CD4-positive, alpha-beta T cell (primary cell): ENCODE data around the gene LMBR1L. TPM values are rescaled to one million over a fixed set of nuclear protein-coding genes. Genes with fewer than 3 reads are reported as not detected.
"Not testable (repeated sequence)": the region's sequence is repeated elsewhere in the genome, so short reads cannot be mapped to it uniquely, and the experiment has no call there.

ENCODE experiments used
- ATAC-seq: fragments of 200-7000 bp; cut with Tn5 transposase; one replicate; pipeline ENCODE4 v1.10.0; 2022; ENCODE audit warnings: mild to moderate bottlenecking; ENCODE audit not compliant: poor library complexity
- CTCF ChIA-PET: fragments of 350-600 bp; sonication (Branson Sonifier 250); formaldehyde crosslinking; loops from one replicate; lab custom pipeline; 2021; ENCODE audit warnings: antibody characterized with exemption, inconsistent platforms; lab: Charles Lee
- POLR2A ChIA-PET: fragments of 350-600 bp; sonication (Branson Sonifier 250); formaldehyde crosslinking; loops from one replicate; lab custom pipeline; 2021; ENCODE audit warnings: antibody characterized with exemption, inconsistent platforms; lab: Charles Lee
- DNase-seq, 14 experiments: peaks; one replicate each; pipeline ENCODE4 v3.0.0-alpha.2; 2013 to 2020; ENCODE audit warnings: mixed read lengths in 2 of 14
- H3K27ac ChIP-seq, 2 donors: one replicate each; pipeline versions ENCODE4 v1.5.1 to v1.7.0; 2013; ENCODE audit warnings: low read length in 2 of 2, low read depth in 1 of 2, mild to moderate bottlenecking in 1 of 2
- H3K27me3 ChIP-seq, 2 experiments: 1 replicate in 1 of 2; 2 replicates in 1 of 2; pipeline versions ENCODE4 v1.6.1 to v1.7.0; 2013; ENCODE audit warnings: low read length in 2 of 2, control low read depth in 1 of 2, mild to moderate bottlenecking in 1 of 2, moderate library complexity in 1 of 2; ENCODE audit not compliant: insufficient read depth in 2 of 2, control insufficient read depth in 1 of 2
- H3K36me3 ChIP-seq: one replicate; pipeline ENCODE4 v1.6.1; 2013; ENCODE audit warnings: low read length, control low read depth; ENCODE audit not compliant: insufficient read depth
- H3K4me1 ChIP-seq: one replicate; pipeline ENCODE4 v1.6.1; 2013; ENCODE audit warnings: low read length, control low read depth; ENCODE audit not compliant: insufficient read depth
- H3K4me3 ChIP-seq: one replicate; pipeline ENCODE4 v1.5.1; 2013; ENCODE audit warnings: mild to moderate bottlenecking, low read length, moderate library complexity
- H3K9me3 ChIP-seq, 2 experiments: 1 replicate in 1 of 2; 2 replicates in 1 of 2; pipeline versions ENCODE4 v1.6.1 to v1.7.0; 2013; ENCODE audit warnings: low read length in 2 of 2, mild to moderate bottlenecking in 2 of 2, control low read depth in 1 of 2, moderate library complexity in 1 of 2; ENCODE audit not compliant: control insufficient read depth in 1 of 2, insufficient read depth in 1 of 2
- H3K27ac Mint-ChIP-seq: one replicate; pipeline ENCODE4 v1.8.0; 2020; ENCODE audit warnings: mixed read lengths
- H3K27me3 Mint-ChIP-seq: one replicate; pipeline ENCODE4 v1.8.0; 2021; ENCODE audit warnings: mixed read lengths
- H3K36me3 Mint-ChIP-seq: one replicate; pipeline ENCODE4 v1.8.0; 2021; ENCODE audit warnings: low read depth, mixed read lengths
- H3K4me1 Mint-ChIP-seq: one replicate; pipeline ENCODE4 v1.8.0; 2021; ENCODE audit warnings: low read depth, mixed read lengths
- H3K4me3 Mint-ChIP-seq: one replicate; pipeline ENCODE4 v1.8.0; 2020; ENCODE audit warnings: mild to moderate bottlenecking, mixed read lengths
- H3K9me3 Mint-ChIP-seq: one replicate; pipeline ENCODE4 v1.8.0; 2020; ENCODE audit warnings: mixed read lengths
- intact Hi-C, 2 experiments: fragments of 100-400 bp; cut with DNase I in 1 of 2; cut with micrococcal nuclease in 1 of 2; formaldehyde crosslinking; loops; one replicate each; pipeline versions ENCODE4 v1.15.1 to v1.9.0; 2023 to 2025; cut with DNase I, micrococcal nuclease
- total RNA-seq, 174 experiments: library from RNA in 2 of 174; stranded (reverse) in 2 of 174; gene quantifications; one replicate each; pipeline ENCODE4 v1.2.3 and lab custom pipeline; 2021 to 2026
- TF ChIP-seq, protein P1 (sequence below): fragments of 200-600 bp; IDR thresholded peaks from one replicate; pipeline ENCODE4 v1.8.0; 2022; ENCODE audit warnings: antibody characterized with exemption, mild to moderate bottlenecking

Gene LMBR1L
- total RNA-seq, 2 experiments from 2014 or later, result 401 to 418 TPM

DNA sequence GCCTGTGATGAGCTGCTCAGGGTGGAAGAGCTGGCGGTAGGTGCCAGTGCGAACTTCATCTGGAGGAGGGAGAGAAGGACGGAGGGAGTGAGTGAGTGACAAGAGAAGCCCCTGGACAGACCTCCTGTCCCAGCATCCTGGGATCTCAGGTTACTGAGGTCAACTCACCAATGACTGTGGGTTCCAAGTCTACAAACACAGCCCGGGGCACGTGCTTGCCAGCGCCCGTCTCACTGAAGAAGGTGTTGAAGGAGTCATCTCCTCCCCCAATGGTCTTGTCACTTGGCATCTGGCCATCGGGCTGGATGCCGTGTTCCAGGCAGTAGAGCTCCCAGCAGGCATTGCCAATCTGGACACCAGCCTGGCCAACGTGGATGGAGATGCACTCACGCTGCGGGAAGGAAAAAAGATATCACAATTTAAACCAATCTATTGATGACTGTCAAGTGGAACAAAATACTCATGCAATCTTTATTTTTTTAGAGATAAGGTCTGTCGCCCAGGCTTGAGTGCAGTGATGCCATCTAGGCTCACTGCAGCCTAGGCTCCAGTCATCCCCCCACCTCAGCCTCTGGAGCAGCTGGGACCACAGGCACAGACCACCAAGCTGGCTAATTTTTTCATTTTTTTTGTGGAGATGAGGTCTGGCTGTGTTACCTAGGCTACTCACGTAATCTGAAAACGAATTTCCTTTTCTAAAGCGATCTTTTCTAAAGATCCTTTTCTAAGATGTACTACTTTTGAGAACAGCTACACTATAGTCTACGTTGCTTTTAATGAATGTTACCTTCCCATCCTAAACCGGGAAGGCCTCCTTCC lies 18.9 kb upstream of the LMBR1L start:
- H3K27ac Mint-ChIP-seq, result peak overlapping the region; percentile 98
- no peaks in the 10 kb centered on the region for H3K9me3 Mint-ChIP-seq
- peaks cover 25% of the 10 kb centered on the region for H3K36me3 ChIP-seq
- H3K4me1 ChIP-seq, result peaks cover 33% of the 10 kb centered on the region
- ChIA-PET POLR2A (interaction anchor here (1.0 to 4.7 kb wide), 16 partner anchors 21 to 1738 kb away, joined by 3 to 374 read pairs (median 16); partner anchors contain the start of genes DDX23, DHH, KMT2D and LMBR1L), CTCF (interaction anchor here (0.6 to 4.4 kb wide), 19 partner anchors 15 to 277 kb away, joined by 3 to 38 read pairs (median 4); partner anchors contain the start of genes DDX23, DHH and LMBR1L)
- ATAC-seq (no peak), DNase-seq (peak in 1 of 14 experiments; percentile 35)
- H3K27me3 ChIP-seq, result no peaks in the 10 kb centered on the region
- intact Hi-C loops, result loop anchor here (1.0 to 5.0 kb wide), 9 partner anchors 19 to 413 kb away; partner anchors contain the start of genes LMBR1L (in 2 of the 2), CCNT1 (in 1 of the 2), KMT2D (in 1 of the 2) and TROAP (in 1 of the 2)
- TF ChIP-seq, protein P1, sequence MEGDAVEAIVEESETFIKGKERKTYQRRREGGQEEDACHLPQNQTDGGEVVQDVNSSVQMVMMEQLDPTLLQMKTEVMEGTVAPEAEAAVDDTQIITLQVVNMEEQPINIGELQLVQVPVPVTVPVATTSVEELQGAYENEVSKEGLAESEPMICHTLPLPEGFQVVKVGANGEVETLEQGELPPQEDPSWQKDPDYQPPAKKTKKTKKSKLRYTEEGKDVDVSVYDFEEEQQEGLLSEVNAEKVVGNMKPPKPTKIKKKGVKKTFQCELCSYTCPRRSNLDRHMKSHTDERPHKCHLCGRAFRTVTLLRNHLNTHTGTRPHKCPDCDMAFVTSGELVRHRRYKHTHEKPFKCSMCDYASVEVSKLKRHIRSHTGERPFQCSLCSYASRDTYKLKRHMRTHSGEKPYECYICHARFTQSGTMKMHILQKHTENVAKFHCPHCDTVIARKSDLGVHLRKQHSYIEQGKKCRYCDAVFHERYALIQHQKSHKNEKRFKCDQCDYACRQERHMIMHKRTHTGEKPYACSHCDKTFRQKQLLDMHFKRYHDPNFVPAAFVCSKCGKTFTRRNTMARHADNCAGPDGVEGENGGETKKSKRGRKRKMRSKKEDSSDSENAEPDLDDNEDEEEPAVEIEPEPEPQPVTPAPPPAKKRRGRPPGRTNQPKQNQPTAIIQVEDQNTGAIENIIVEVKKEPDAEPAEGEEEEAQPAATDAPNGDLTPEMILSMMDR, result no peak
- peak overlapping the region; percentile 99 for H3K4me3 Mint-ChIP-seq
- H3K9me3 ChIP-seq, result no peaks in the 10 kb centered on the region
- peak overlapping the region; percentile 94 to 98 for H3K27ac ChIP-seq
- peaks cover 48% of the 10 kb centered on the region for H3K36me3 Mint-ChIP-seq
- peak overlapping the region; percentile 91 for H3K4me3 ChIP-seq
- no peaks in the 10 kb centered on the region for H3K27me3 Mint-ChIP-seq
- peaks cover 52% of the 10 kb centered on the region for H3K4me1 Mint-ChIP-seq

DNA sequence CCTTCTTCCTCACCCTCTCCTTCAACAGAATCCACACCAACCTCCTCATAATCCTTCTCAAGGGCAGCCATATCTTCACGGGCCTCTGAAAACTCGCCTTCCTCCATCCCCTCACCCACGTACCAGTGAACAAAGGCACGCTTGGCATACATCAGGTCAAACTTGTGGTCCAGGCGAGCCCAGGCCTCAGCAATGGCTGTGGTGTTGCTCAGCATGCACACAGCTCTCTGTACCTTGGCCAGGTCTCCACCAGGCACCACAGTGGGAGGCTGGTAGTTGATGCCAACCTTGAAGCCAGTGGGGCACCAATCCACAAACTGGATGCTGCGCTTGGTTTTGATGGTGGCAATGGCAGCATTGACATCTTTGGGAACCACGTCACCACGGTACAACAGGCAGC lies 17.3 kb upstream of the LMBR1L start:
- Mint-ChIP-seq H3K4me1 (peaks cover 52% of the 10 kb centered on the region), H3K4me3 (peak overlapping the region; percentile 38), H3K36me3 (peaks cover 48% of the 10 kb centered on the region), H3K27ac (peak overlapping the region; percentile 61)
- intact Hi-C loops, DNase-seq, H3K9me3 ChIP-seq, H3K9me3 Mint-ChIP-seq, H3K27me3 ChIP-seq, H3K27ac ChIP-seq, H3K4me3 ChIP-seq, ATAC-seq, H3K27me3 Mint-ChIP-seq: not testable (repeated sequence)
- CTCF ChIA-PET, result interaction anchor here (1.2 kb wide), 1 partner anchor 40 kb away, joined by 4 read pairs; no protein-coding TSS in a partner anchor
- POLR2A ChIA-PET, result interaction anchor here (1.3 kb wide), 2 partner anchors 17 to 60 kb away, joined by 9 to 10 read pairs; partner anchors contain the start of genes LMBR1L and TUBA1A
- peaks cover 33% of the 10 kb centered on the region for H3K4me1 ChIP-seq
- H3K36me3 ChIP-seq, result peaks cover 25% of the 10 kb centered on the region

DNA sequence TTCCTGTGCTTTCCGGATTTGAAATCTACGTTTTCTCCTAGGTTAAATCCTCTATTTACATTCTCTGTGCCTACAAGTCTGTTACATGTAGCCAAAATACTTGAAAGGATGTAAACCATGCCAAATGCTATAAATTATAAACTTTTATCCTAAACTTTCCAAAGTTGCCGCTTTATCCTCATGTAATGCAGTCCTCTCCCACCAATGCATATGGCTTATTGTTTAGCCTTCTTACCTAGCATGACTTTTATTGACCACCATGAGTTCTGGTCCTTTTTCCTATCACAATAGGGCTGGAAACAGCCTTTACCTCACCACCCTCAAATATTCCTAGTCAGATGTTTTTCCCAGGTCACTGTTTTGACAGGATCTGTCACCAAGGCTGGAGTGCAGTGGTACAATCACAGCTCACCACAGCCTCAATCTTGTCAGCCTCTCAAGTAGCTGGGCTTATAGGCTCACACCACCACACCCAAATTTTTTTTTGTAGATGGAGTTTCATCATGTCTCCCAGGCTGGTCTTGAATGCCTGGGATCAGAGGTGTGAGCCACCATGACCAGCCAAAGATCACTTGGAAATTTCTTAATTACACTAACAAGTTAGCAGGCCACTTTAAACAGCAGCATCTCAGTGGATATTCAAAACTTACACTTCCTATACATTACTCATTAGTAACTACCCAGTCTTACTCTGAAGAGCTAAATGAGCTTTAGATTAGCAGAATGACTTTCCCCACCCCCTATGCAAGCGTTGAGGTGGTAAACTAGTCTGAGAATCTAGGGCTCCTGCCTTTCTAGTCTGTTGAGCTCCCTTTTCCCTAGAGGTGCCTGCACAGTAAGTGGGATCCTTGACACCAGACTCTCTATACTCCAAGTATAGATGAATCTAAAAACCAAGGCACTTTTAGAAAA lies 16.5 kb upstream of the LMBR1L start:
- no peaks in the 10 kb centered on the region for H3K9me3 Mint-ChIP-seq
- no peak for DNase-seq
- H3K27me3 Mint-ChIP-seq, result no peaks in the 10 kb centered on the region
- peaks cover 48% of the 10 kb centered on the region for H3K36me3 Mint-ChIP-seq
- peak overlapping the region; percentile 38 for H3K4me3 Mint-ChIP-seq
- POLR2A ChIA-PET, result interaction anchor here (1.3 kb wide), 2 partner anchors 16 to 61 kb away, joined by 9 to 10 read pairs; partner anchors contain the start of genes LMBR1L and TUBA1A
- peaks cover 25% of the 10 kb centered on the region for H3K36me3 ChIP-seq
- H3K4me1 Mint-ChIP-seq, result peaks cover 47% of the 10 kb centered on the region
- intact Hi-C loops, result no loop called here
- CTCF ChIA-PET, result interaction anchor here (0.9 to 1.4 kb wide), 3 partner anchors 29 to 39 kb away, joined by 3 to 5 read pairs (median 4); no protein-coding TSS in a partner anchor
- H3K27me3 ChIP-seq, result no peaks in the 10 kb centered on the region
- H3K27ac Mint-ChIP-seq, result peak overlapping the region; percentile 61
- H3K9me3 ChIP-seq, result no peaks in the 10 kb centered on the region
- H3K4me3 ChIP-seq, result no peak overlapping the region
- no peak for ATAC-seq
- peaks cover 31% of the 10 kb centered on the region for H3K4me1 ChIP-seq
- H3K27ac ChIP-seq, result no peak overlapping the region
- TF ChIP-seq, protein P1, result no peak
